ENCODE data around the gene NIPA2. TPM values are rescaled to one million over a fixed set of nuclear protein-coding genes. Genes with fewer than 3 reads are reported as not detected.

Gene NIPA2
- total RNA-seq, 1 experiment from 2014 or later: 77.9 TPM

GRCh38 chr15:22877607-22878006, 39.1 kb downstream of the NIPA2 start:
- no peak overlapping the region for H3K18ac ChIP-seq (ENCODE audit: insufficient read length, low read depth, low read length)
- H3K4me1 ChIP-seq (ENCODE audit: insufficient read depth, low read length): peaks cover 3% of the 10 kb centered on the region; the same call in 1 of the 2 replicates
- H3K27ac ChIP-seq (ENCODE audit: insufficient read length, low read depth, low read length): no peak overlapping the region
- peak; percentile 22; the same call in 2 of the 3 replicates for TF ChIP-seq CTCF (conservative IDR thresholded peaks at IDR 0.05)
- H3K79me2 ChIP-seq (ENCODE audit: insufficient read depth, low read length): no peaks in the 10 kb centered on the region
- no peak overlapping the region for H4K5ac ChIP-seq (ENCODE audit: insufficient read length, low read depth, low read length)
- peaks cover 45 to 61% (median 52%) of the 10 kb centered on the region in 3 experiments for H3K36me3 Mint-ChIP-seq (ENCODE audit: insufficient read depth in 1 of 3, low read depth in 3 of 3)
- H2BK5ac ChIP-seq (ENCODE audit: insufficient read length, low read length): no peak overlapping the region
- no peak overlapping the region for H3K9ac ChIP-seq (ENCODE audit: extremely low read depth, insufficient read length, low read length)
- H3K23ac ChIP-seq (ENCODE audit: insufficient read length, low read depth, low read length): no peak overlapping the region
- 0 out of 7 replicates have a peak overlapping the region, but pooled peaks of 1 of the 3 experiments have one; percentile 49 for H3K27ac Mint-ChIP-seq
- no peak overlapping the region for H3K14ac ChIP-seq (ENCODE audit: insufficient read depth, low read length)
- no peak overlapping the region for H3K4ac ChIP-seq (ENCODE audit: low read depth, low read length)
- no peaks in the 10 kb centered on the region for H3K23me2 ChIP-seq (ENCODE audit: insufficient read length, low read depth, low read length, poor library complexity, severe bottlenecking)
- no CpG with 5 or more reads among the region's 8 CpGs for WGBS (ENCODE audit: extremely low coverage, insufficient read length, low lambda C conversion rate)
- peaks cover 15 to 17% of the 10 kb centered on the region in 2 experiments for H3K4me1 Mint-ChIP-seq
- no peaks in the 10 kb centered on the region for H3K9me3 ChIP-seq (ENCODE audit: control insufficient read depth, low read depth, low read length)
- H2BK12ac ChIP-seq (ENCODE audit: insufficient read length, low read depth, low read length): no peak overlapping the region
- H4K91ac ChIP-seq (ENCODE audit: insufficient read length, low read depth, low read length): no peak overlapping the region
- no peak overlapping the region for H2AK5ac ChIP-seq (ENCODE audit: insufficient read length, low read length)
- H3K27me3 Mint-ChIP-seq (ENCODE audit: low read depth): no peaks in the 10 kb centered on the region; the same call in 1 of the 2 replicates
- no peak overlapping the region for H4K8ac ChIP-seq (replicated peaks; ENCODE audit: insufficient read length, low read depth, low read length)
- DNase-seq: no peak
- H3K27me3 ChIP-seq (ENCODE audit: insufficient read depth, low read length): no peaks in the 10 kb centered on the region
- no peaks in the 10 kb centered on the region for H4K20me1 ChIP-seq (ENCODE audit: control insufficient read depth, insufficient read depth, insufficient read length)
- no peak overlapping the region for H3T11ph ChIP-seq (ENCODE audit: low read length)
- no peak overlapping the region for H3K56ac ChIP-seq (ENCODE audit: insufficient read length, low read depth, low read length)
- no peak overlapping the region for H2BK15ac ChIP-seq (ENCODE audit: low read depth, low read length)
- no peak overlapping the region for H2BK120ac ChIP-seq (ENCODE audit: low read depth, low read length, poor library complexity, severe bottlenecking)
- H3K79me1 ChIP-seq (ENCODE audit: insufficient read depth, low read depth, low read length, poor library complexity, severe bottlenecking): no peaks in the 10 kb centered on the region
- H2AFZ ChIP-seq (ENCODE audit: low read length): no peak overlapping the region
- H2BK20ac ChIP-seq (ENCODE audit: low read depth, low read length, poor library complexity, severe bottlenecking): no peak overlapping the region
- H3K9me3 Mint-ChIP-seq: peaks cover 0 to 6% of the 10 kb centered on the region in 2 experiments; a peak in 4 of 5 replicates
- no peak overlapping the region for H3K4me2 ChIP-seq (ENCODE audit: insufficient read depth, insufficient read length, low read length)
- no peak overlapping the region for H3K4me3 Mint-ChIP-seq

Measured in H9 (cell line).